ENCODE measurements around the gene CDH18. TPM values are rescaled to one million over a fixed set of nuclear protein-coding genes. Genes with fewer than 3 reads are reported as not detected.

The CDH18 gene
- total and polyA plus RNA-seq, 2 of the 13 experiments (the other 11 are each of a cell fraction or from before 2014, with no cell fraction given) = not detected

GRCh38 chr5:19837536-19838174 lies 150.3 kb downstream of the CDH18 start (continued):
- no peak for TF ChIP-seq ZNF484 (CRISPR knock-in tag; IDR thresholded peaks at IDR 0.05; ENCODE audit: borderline replicate concordance, low read depth)
- TF ChIP-seq NFYC (CRISPR knock-in tag; IDR thresholded peaks at IDR 0.05) = no peak
- no peak for TF ChIP-seq ZGPAT (CRISPR knock-in tag; IDR thresholded peaks at IDR 0.05)

- intact Hi-C loops (cut with micrococcal nuclease; ENCODE audit: unreplicated experiment) = no loop called here
- TF ChIP-seq MAFK (conservative IDR thresholded peaks at IDR 0.05 in 1 of 2, IDR thresholded peaks at IDR 0.05 in 1 of 2; ENCODE audit: low read length in 2 of 2) (peak; percentile 72 to 94), MAFF (IDR thresholded peaks at IDR 0.05; ENCODE audit: low read depth, low read length) (peak; percentile 79; the same call in 1 of the 2 replicates), CREB3 (CRISPR knock-in tag; IDR thresholded peaks at IDR 0.05) (no peak)
- no peak overlapping the region for H3K9ac ChIP-seq (ENCODE audit: insufficient read depth, low read depth, low read length)
- no peaks in the 10 kb centered on the region for H3K36me3 ChIP-seq (replicated peaks in 1 of 2; ENCODE audit: control insufficient read depth in 1 of 2, insufficient read depth in 2 of 2, low read length in 2 of 2)
- no peak overlapping the region for H3K4me2 ChIP-seq (ENCODE audit: low read depth, low read length)
- H3K27me3 ChIP-seq (ENCODE audit: control insufficient read depth in 1 of 2, insufficient read depth in 2 of 2, low read length in 2 of 2) = no peaks in the 10 kb centered on the region
- H3K4me3 ChIP-seq (replicated peaks in 1 of 3; ENCODE audit: insufficient read depth in 1 of 3, low read depth in 2 of 3, low read length in 3 of 3) = no peak overlapping the region
- DNase-seq (ENCODE audit: low spot score) (no peak), ATAC-seq (no peak), FAIRE-seq (no peak)
- no peaks in the 10 kb centered on the region for H3K4me1 ChIP-seq (ENCODE audit: insufficient read depth, low read length)
- in situ Hi-C loops (cut with HindIII; ENCODE audit: extremely low pct_ligation_motif_present, low pct_unique_long_range_greater_than_20kb) = no loop called here
- H2AFZ ChIP-seq (ENCODE audit: low read length) = no peak overlapping the region
- H3K9me3 ChIP-seq (ENCODE audit: low read length) = no peaks in the 10 kb centered on the region
- no peaks in the 10 kb centered on the region for H3K79me2 ChIP-seq (ENCODE audit: insufficient read depth, low read length)
- WGBS (ENCODE audit: low lambda C conversion rate) = 9% methylated on average over 1 of the region's 1 CpG
- no TSS peak for BruUV-seq (replicated peaks)
- ChIA-PET CTCF (ENCODE audit: low intra/inter-chr PET ratio, low total read pairs) (no interaction called here), POLR2A (no interaction called here)
- H3K27ac ChIP-seq (ENCODE audit: extremely low read length, insufficient read depth, low read length) = no peak overlapping the region
- no peaks in the 10 kb centered on the region for H4K20me1 ChIP-seq (ENCODE audit: insufficient read depth, low read length)
These were observed 152.6 kb downstream of the CDH18 start for GRCh38 chr5:19835442-19835841.
